Chondrocyte (in vitro differentiated cells): ENCODE data around the gene SH3RF1. TPM values are rescaled to one million over a fixed set of nuclear protein-coding genes. Genes with fewer than 3 reads are reported as not detected.

Experiments used
- DNase-seq: peaks from one replicate; pipeline ENCODE4 v3.0.0; 2021; ENCODE audit warnings: mixed read lengths, low spot score
- H3K27ac Mint-ChIP-seq: one replicate; pipeline ENCODE4 v1.8.0; 2021; ENCODE audit warnings: mild to moderate bottlenecking, moderate library complexity, mixed read lengths; ENCODE audit not compliant: unreplicated experiment
- H3K27me3 Mint-ChIP-seq: 2 replicates; pipeline ENCODE4 v1.8.0; 2021; ENCODE audit warnings: low read depth, mixed read lengths
- H3K36me3 Mint-ChIP-seq: 2 replicates; pipeline ENCODE4 v1.8.0; 2021; ENCODE audit warnings: low read depth, mixed read lengths
- H3K4me1 Mint-ChIP-seq: 2 replicates; pipeline ENCODE4 v1.8.0; 2021; ENCODE audit warnings: low read depth, mild to moderate bottlenecking, mixed read lengths
- H3K4me3 Mint-ChIP-seq: one replicate; pipeline ENCODE4 v1.8.0; 2021; ENCODE audit warnings: mild to moderate bottlenecking, moderate library complexity, mixed read lengths; ENCODE audit not compliant: unreplicated experiment
- H3K9me3 Mint-ChIP-seq: 2 replicates; pipeline ENCODE4 v1.8.0; 2021; ENCODE audit warnings: low read depth, mixed read lengths
- CTCF ChIP-seq: fragments of 200-600 bp; sonication (generic); IDR thresholded peaks from 2 replicates; pipeline ENCODE4 v1.5.0; 2021; ENCODE audit warnings: antibody characterized with exemption, mild to moderate bottlenecking, moderate library complexity
- total RNA-seq: library from RNA; stranded (reverse); gene quantifications from 3 replicates; pipeline ENCODE4 v1.2.1, GENCODE V29; 2021

SH3RF1 gene
- total RNA-seq, 1 donor from 2014 or later: 25.2 TPM

- Mint-ChIP-seq H3K36me3 (peaks cover 17% of the 10 kb centered on the region), H3K27ac (peak overlapping the region; percentile 97), H3K9me3 (peaks cover 4% of the 10 kb centered on the region), H3K4me3 (no peak overlapping the region), H3K4me1 (peaks cover 68% of the 10 kb centered on the region), H3K27me3 (no peaks in the 10 kb centered on the region)
- no peak for DNase-seq
- no peak for TF ChIP-seq CTCF
Measured at GRCh38 chr4:169099771-169100180, 171.0 kb downstream of the SH3RF1 start.

GRCh38 chr4:169098969-169099690 is 171.6 kb downstream of the SH3RF1 start:
- Mint-ChIP-seq H3K9me3 (peaks cover 4% of the 10 kb centered on the region), H3K4me1 (peaks cover 65% of the 10 kb centered on the region), H3K4me3 (no peak overlapping the region), H3K27me3 (no peaks in the 10 kb centered on the region), H3K36me3 (peaks cover 17% of the 10 kb centered on the region), H3K27ac (peak overlapping the region; percentile 97)
- TF ChIP-seq CTCF: no peak
- no peak for DNase-seq

- TF ChIP-seq CTCF: no peak
- Mint-ChIP-seq H3K27me3 (no peaks in the 10 kb centered on the region), H3K9me3 (peaks cover 4% of the 10 kb centered on the region), H3K36me3 (peaks cover 17% of the 10 kb centered on the region), H3K4me1 (peaks cover 59% of the 10 kb centered on the region), H3K4me3 (no peak overlapping the region), H3K27ac (peak overlapping the region; percentile 97)
- DNase-seq: no peak
Measured at GRCh38 chr4:169098532-169098931, 172.2 kb downstream of the SH3RF1 start.

- no peak overlapping the region for H3K4me3 Mint-ChIP-seq
- H3K4me1 Mint-ChIP-seq: peaks cover 56% of the 10 kb centered on the region
- peak overlapping the region; percentile 97 for H3K27ac Mint-ChIP-seq
- peaks cover 4% of the 10 kb centered on the region for H3K9me3 Mint-ChIP-seq
- H3K27me3 Mint-ChIP-seq: no peaks in the 10 kb centered on the region
- peaks cover 18% of the 10 kb centered on the region for H3K36me3 Mint-ChIP-seq
- no peak for DNase-seq
- TF ChIP-seq CTCF: no peak
Measured at GRCh38 chr4:169098054-169098497, 172.7 kb downstream of the SH3RF1 start.

GRCh38 chr4:169096221-169096620 is 174.5 kb downstream of the SH3RF1 start:
- Mint-ChIP-seq H3K9me3 (peaks cover 4% of the 10 kb centered on the region), H3K4me1 (peaks cover 42% of the 10 kb centered on the region), H3K27me3 (no peaks in the 10 kb centered on the region), H3K36me3 (peaks cover 18% of the 10 kb centered on the region), H3K4me3 (no peak overlapping the region), H3K27ac (no peak overlapping the region)
- no peak for DNase-seq
- TF ChIP-seq CTCF: no peak
